ENCODE measurements around the gene PITPNM2. TPM values are rescaled to one million over a fixed set of nuclear protein-coding genes. Genes with fewer than 3 reads are reported as not detected.

The PITPNM2 gene
- total and polyA plus RNA-seq, 9 of the 15 experiments (the other 6 are each of a cell fraction or from before 2014, with no cell fraction given), result 0.03 to 10.8 (median 2.9) TPM

DNA sequence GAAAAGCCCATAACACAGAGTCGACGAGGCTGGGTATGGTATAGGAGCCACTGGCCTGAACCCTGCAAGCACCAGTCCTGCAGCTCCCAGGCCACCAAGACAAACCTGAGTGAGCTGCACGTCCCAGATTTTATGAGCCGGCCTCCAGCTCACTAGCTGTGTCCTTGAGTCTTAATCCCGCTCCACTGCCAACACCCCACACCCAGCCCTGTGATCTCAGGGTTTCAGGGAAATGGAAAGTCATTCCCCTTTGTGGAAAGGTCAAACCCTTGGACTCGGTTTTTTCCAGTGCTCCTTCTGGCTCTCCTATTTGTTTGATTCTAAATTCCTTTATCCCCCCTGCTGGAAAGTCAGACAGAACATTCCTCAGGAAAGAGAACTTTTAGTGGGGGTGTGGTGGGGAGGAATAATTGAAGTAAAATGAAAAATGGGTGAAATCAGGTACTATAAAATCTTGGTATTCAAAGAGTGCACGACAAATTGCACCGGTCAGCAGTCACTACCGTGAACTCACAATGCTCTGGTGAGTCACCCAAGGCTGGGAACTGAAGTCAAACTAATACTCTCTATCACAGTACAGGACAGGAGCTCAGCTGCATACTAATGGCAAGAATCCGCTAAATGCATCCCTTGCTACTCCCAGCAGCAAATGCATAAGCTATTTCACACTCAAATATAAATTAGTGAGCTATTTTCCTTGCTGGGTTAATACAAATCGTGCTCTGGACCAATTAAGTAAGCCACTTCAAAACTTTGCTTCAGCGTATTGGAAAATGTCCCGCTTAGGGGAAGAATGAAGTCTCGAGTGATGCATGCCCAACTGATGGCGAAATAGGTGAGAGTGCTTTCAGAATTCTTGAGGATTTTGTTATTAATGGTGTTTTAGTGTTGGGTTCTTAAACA is 9.0 kb downstream of the PITPNM2 start:
- H3K79me2 ChIP-seq (ENCODE audit: control insufficient read depth, insufficient read depth, low read length), result peaks cover 10% of the 10 kb centered on the region; the same call in 2 of the 3 replicates
- no peak overlapping the region for H3K27ac ChIP-seq (ENCODE audit: extremely low read depth, low read depth, low read length)
- no peak for TF ChIP-seq U2AF1 (optimal IDR thresholded peaks at IDR 0.05; ENCODE audit: low read depth, low read length)
- peak; percentile 50 for TF ChIP-seq C11orf30 (IDR thresholded peaks at IDR 0.05; ENCODE audit: low read depth)
- TF ChIP-seq KHSRP (IDR thresholded peaks at IDR 0.05), result no peak
- peak; percentile 84 for TF ChIP-seq FOSL1 (tag; conservative IDR thresholded peaks at IDR 0.05)
- no peak for TF ChIP-seq EZH2 (IDR thresholded peaks at IDR 0.05; ENCODE audit: borderline replicate concordance, low read depth, low read length)
- TF ChIP-seq, protein P1, sequence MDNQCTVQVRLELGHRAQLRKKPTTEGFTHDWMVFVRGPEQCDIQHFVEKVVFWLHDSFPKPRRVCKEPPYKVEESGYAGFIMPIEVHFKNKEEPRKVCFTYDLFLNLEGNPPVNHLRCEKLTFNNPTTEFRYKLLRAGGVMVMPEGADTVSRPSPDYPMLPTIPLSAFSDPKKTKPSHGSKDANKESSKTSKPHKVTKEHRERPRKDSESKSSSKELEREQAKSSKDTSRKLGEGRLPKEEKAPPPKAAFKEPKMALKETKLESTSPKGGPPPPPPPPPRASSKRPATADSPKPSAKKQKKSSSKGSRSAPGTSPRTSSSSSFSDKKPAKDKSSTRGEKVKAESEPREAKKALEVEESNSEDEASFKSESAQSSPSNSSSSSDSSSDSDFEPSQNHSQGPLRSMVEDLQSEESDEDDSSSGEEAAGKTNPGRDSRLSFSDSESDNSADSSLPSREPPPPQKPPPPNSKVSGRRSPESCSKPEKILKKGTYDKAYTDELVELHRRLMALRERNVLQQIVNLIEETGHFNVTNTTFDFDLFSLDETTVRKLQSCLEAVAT (IDR thresholded peaks at IDR 0.05), result peak in 1 of 2 experiments; percentile 85; a peak in 2 of 4 replicates
- peak; percentile 66; the same call in 1 of the 2 replicates for TF ChIP-seq JUND (IDR thresholded peaks at IDR 0.05; ENCODE audit: borderline replicate concordance, low read depth, low read length)
- no peak for TF ChIP-seq JUND (tag; IDR thresholded peaks at IDR 0.05; ENCODE audit: borderline replicate concordance, low read depth, low read length)
- TF ChIP-seq MAFK (IDR thresholded peaks at IDR 0.05; ENCODE audit: low read length), result peak; percentile 71
- peak; percentile 64 for TF ChIP-seq ZNF316 (IDR thresholded peaks at IDR 0.05)
- TF ChIP-seq, protein P2, sequence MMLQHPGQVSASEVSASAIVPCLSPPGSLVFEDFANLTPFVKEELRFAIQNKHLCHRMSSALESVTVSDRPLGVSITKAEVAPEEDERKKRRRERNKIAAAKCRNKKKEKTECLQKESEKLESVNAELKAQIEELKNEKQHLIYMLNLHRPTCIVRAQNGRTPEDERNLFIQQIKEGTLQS (IDR thresholded peaks at IDR 0.05), result peak; percentile 65; the same call in 1 of the 2 replicates
- TF ChIP-seq, protein P2 (CRISPR knock-in tag; conservative IDR thresholded peaks at IDR 0.05), result no peak
- TF ChIP-seq JUN (IDR thresholded peaks at IDR 0.05; ENCODE audit: borderline replicate concordance, low read depth, low read length), result 0 out of 2 replicates have a peak, but pooled peaks have one; percentile 16
- no peak for TF ChIP-seq JUN (CRISPR knock-in tag; IDR thresholded peaks at IDR 0.05; ENCODE audit: borderline replicate concordance)
- TF ChIP-seq, protein P3, sequence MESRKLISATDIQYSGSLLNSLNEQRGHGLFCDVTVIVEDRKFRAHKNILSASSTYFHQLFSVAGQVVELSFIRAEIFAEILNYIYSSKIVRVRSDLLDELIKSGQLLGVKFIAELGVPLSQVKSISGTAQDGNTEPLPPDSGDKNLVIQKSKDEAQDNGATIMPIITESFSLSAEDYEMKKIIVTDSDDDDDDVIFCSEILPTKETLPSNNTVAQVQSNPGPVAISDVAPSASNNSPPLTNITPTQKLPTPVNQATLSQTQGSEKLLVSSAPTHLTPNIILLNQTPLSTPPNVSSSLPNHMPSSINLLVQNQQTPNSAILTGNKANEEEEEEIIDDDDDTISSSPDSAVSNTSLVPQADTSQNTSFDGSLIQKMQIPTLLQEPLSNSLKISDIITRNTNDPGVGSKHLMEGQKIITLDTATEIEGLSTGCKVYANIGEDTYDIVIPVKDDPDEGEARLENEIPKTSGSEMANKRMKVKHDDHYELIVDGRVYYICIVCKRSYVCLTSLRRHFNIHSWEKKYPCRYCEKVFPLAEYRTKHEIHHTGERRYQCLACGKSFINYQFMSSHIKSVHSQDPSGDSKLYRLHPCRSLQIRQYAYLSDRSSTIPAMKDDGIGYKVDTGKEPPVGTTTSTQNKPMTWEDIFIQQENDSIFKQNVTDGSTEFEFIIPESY (CRISPR knock-in tag; IDR thresholded peaks at IDR 0.05), result peak; percentile 80; the same call in 1 of the 2 replicates
- TF ChIP-seq MAFF (IDR thresholded peaks at IDR 0.05; ENCODE audit: low read length), result peak; percentile 31; the same call in 1 of the 2 replicates
- peak; percentile 43; the same call in 1 of the 2 replicates for TF ChIP-seq ESRRA (IDR thresholded peaks at IDR 0.05; ENCODE audit: borderline replicate concordance, low read depth)

More for the DNA sequence above, 9.0 kb downstream of the PITPNM2 start:
- CTCF ChIA-PET (ENCODE audit: low intra/inter-chr PET ratio), result no interaction called here
- H3K9me1 ChIP-seq (ENCODE audit: control insufficient read depth, insufficient read depth, low read length), result no peaks in the 10 kb centered on the region
- no peaks in the 10 kb centered on the region for H3K9me3 ChIP-seq (replicated peaks; ENCODE audit: control insufficient read depth, insufficient read depth, low read depth, low read length)
- ATAC-seq, result peak; percentile 64
- H3K4me2 ChIP-seq (ENCODE audit: insufficient read depth, low read length), result no peak overlapping the region
- FAIRE-seq, result peak; percentile 55
- H2AFZ ChIP-seq (ENCODE audit: low read depth, low read length), result no peak overlapping the region
- intact Hi-C loops (cut with micrococcal nuclease) (loop anchor here (10.0 kb wide), 1 partner anchor 157 kb away; the partner anchor contains the start of gene ARL6IP4), in situ Hi-C loops (cut with MboI) (no loop called here)
- peak overlapping the region in 1 of 2 experiments; percentile 49; a peak in 1 of 4 replicates for H3K9ac ChIP-seq (ENCODE audit: insufficient read depth in 1 of 2, low read depth in 2 of 2, low read length in 2 of 2)
- 0 out of 2 replicates have a peak, but pooled peaks cover 5% of the 10 kb centered on the region for H4K20me1 ChIP-seq (replicated peaks; ENCODE audit: control insufficient read depth, insufficient read depth, low read length)
- H3K4me1 ChIP-seq (replicated peaks in 1 of 2; ENCODE audit: control insufficient read depth in 2 of 2, insufficient read depth in 2 of 2, low read length in 2 of 2), result peaks cover 11 to 35% of the 10 kb centered on the region in 2 experiments; a peak in 4 of 5 replicates
- DNase-seq (ENCODE audit: extremely low read depth in 1 of 4, low spot score in 3 of 4), result peak in 1 of 4 experiments; percentile 44
- H3K27me3 ChIP-seq (ENCODE audit: control insufficient read depth in 2 of 2, insufficient read depth in 2 of 2, low read length in 2 of 2), result no peaks in the 10 kb centered on the region
- POLR2A ChIA-PET, result interaction anchor here (1.0 to 1.1 kb wide), 3 partner anchors 15 to 607 kb away, joined by 3 to 4 read pairs (median 3); no protein-coding TSS in a partner anchor
- BruUV-seq (replicated peaks), result no TSS peak
- H3K4me3 ChIP-seq, result no peak overlapping the region
- no peaks in the 10 kb centered on the region for H3K36me3 ChIP-seq (ENCODE audit: control insufficient read depth, insufficient read depth, low read length)
- WGBS (ENCODE audit: insufficient coverage, low coverage, missing lambda C conversion rate), result 56% methylated on average over 15 of the region's 15 CpGs

All from K562 (cell line).